Neural crest cell (in vitro differentiated cells): ENCODE measurements around the gene ACVR1. TPM values are rescaled to one million over a fixed set of nuclear protein-coding genes. Genes with fewer than 3 reads are reported as not detected.

Experiments
- DNase-seq: peaks from one replicate; pipeline ENCODE4 v3.0.0; 2021; ENCODE audit warnings: low read depth, mixed read lengths, low spot score
- H3K27ac Mint-ChIP-seq: one replicate; pipeline ENCODE4 v1.8.0; 2021; ENCODE audit warnings: mild to moderate bottlenecking, mixed read lengths; ENCODE audit not compliant: unreplicated experiment
- H3K27me3 Mint-ChIP-seq: 2 replicates; pipeline ENCODE4 v1.8.0; 2021; ENCODE audit warnings: low read depth, mild to moderate bottlenecking, mixed read lengths
- H3K36me3 Mint-ChIP-seq: 2 replicates; pipeline ENCODE4 v1.8.0; 2021; ENCODE audit warnings: low read depth, mild to moderate bottlenecking, mixed read lengths
- H3K4me1 Mint-ChIP-seq: 2 replicates; pipeline ENCODE4 v1.8.0; 2021; ENCODE audit warnings: mixed read lengths
- H3K4me3 Mint-ChIP-seq: one replicate; pipeline ENCODE4 v1.8.0; 2021; ENCODE audit warnings: mild to moderate bottlenecking, mixed read lengths
- H3K9me3 Mint-ChIP-seq: 2 replicates; pipeline ENCODE4 v1.8.0; 2021; ENCODE audit warnings: mixed read lengths
- CTCF ChIP-seq: fragments of 200-600 bp; sonication (generic); conservative IDR thresholded peaks from 2 replicates; pipeline ENCODE4 v1.5.0; 2021; ENCODE audit warnings: antibody characterized with exemption, mild to moderate bottlenecking
- total RNA-seq: library from RNA; stranded (reverse); gene quantifications from 2 replicates; pipeline ENCODE4 v1.2.1, GENCODE V29; 2021

The ACVR1 gene
- total RNA-seq, 1 donor from 2014 or later: 12.5 TPM

GRCh38 chr2:157793053-157793612 is 83.0 kb downstream of the ACVR1 start:
- peaks cover 23% of the 10 kb centered on the region for H3K4me1 Mint-ChIP-seq
- H3K36me3 Mint-ChIP-seq: peaks cover 3% of the 10 kb centered on the region
- H3K27me3 Mint-ChIP-seq: no peaks in the 10 kb centered on the region
- H3K4me3 Mint-ChIP-seq: no peak overlapping the region
- no peak for DNase-seq
- TF ChIP-seq CTCF: peak; percentile 52
- no peaks in the 10 kb centered on the region for H3K9me3 Mint-ChIP-seq
- H3K27ac Mint-ChIP-seq: peak overlapping the region; percentile 52

GRCh38 chr2:157792335-157793052 is 83.6 kb downstream of the ACVR1 start:
- no peak for DNase-seq
- H3K9me3 Mint-ChIP-seq: no peaks in the 10 kb centered on the region
- H3K27ac Mint-ChIP-seq: no peak overlapping the region
- H3K36me3 Mint-ChIP-seq: no peaks in the 10 kb centered on the region
- H3K27me3 Mint-ChIP-seq: no peaks in the 10 kb centered on the region
- H3K4me3 Mint-ChIP-seq: no peak overlapping the region
- peaks cover 23% of the 10 kb centered on the region for H3K4me1 Mint-ChIP-seq
- no peak for TF ChIP-seq CTCF

- Mint-ChIP-seq H3K9me3 (no peaks in the 10 kb centered on the region), H3K27ac (no peak overlapping the region), H3K36me3 (no peaks in the 10 kb centered on the region), H3K4me1 (peaks cover 22% of the 10 kb centered on the region), H3K27me3 (no peaks in the 10 kb centered on the region), H3K4me3 (no peak overlapping the region)
- no peak for DNase-seq
- TF ChIP-seq CTCF: no peak
These were observed 85.3 kb downstream of the ACVR1 start for GRCh38 chr2:157790780-157791179.

- DNase-seq: no peak
- no peak for TF ChIP-seq CTCF
- Mint-ChIP-seq H3K27me3 (no peaks in the 10 kb centered on the region), H3K27ac (no peak overlapping the region), H3K9me3 (no peaks in the 10 kb centered on the region), H3K4me1 (peaks cover 18% of the 10 kb centered on the region), H3K36me3 (no peaks in the 10 kb centered on the region), H3K4me3 (no peak overlapping the region)
These were observed 86.1 kb downstream of the ACVR1 start for GRCh38 chr2:157789933-157790511.

GRCh38 chr2:157789256-157789655 is 86.9 kb downstream of the ACVR1 start:
- no peak for TF ChIP-seq CTCF
- H3K4me1 Mint-ChIP-seq: peaks cover 16% of the 10 kb centered on the region
- no peak overlapping the region for H3K4me3 Mint-ChIP-seq
- no peaks in the 10 kb centered on the region for H3K36me3 Mint-ChIP-seq
- no peaks in the 10 kb centered on the region for H3K9me3 Mint-ChIP-seq
- H3K27ac Mint-ChIP-seq: no peak overlapping the region
- no peak for DNase-seq
- no peaks in the 10 kb centered on the region for H3K27me3 Mint-ChIP-seq
